Uterus (tissue), 4 donors: Measurements from ENCODE around the gene DUSP9. TPM values are rescaled to one million over a fixed set of nuclear protein-coding genes. Genes with fewer than 3 reads are reported as not detected.

ENCODE experiments used
- DNase-seq, 2 donors: peaks; one replicate each; pipeline ENCODE4 v3.0.0-alpha.2; 2019 to 2020
- H3K27ac ChIP-seq, 2 donors: fragments of 200-600 bp; sonication (generic); 1 replicate in 1 of 2; 2 replicates in 1 of 2; pipeline ENCODE4 v1.5.1; 2016 to 2018
- H3K27me3 ChIP-seq, 2 donors: fragments of 200-600 bp; sonication (generic); one replicate each; pipeline ENCODE4 v1.5.1; 2018 to 2019; ENCODE audit warnings: control low read depth in 1 of 2
- H3K36me3 ChIP-seq, 2 donors: fragments of 200-600 bp; sonication (generic); one replicate each; pipeline ENCODE4 v1.5.1; 2019; ENCODE audit warnings: control low read depth in 1 of 2
- H3K4me1 ChIP-seq, 2 donors: fragments of 200-600 bp; sonication (generic); one replicate each; pipeline ENCODE4 v1.5.1; 2018 to 2019; ENCODE audit warnings: control low read depth in 1 of 2
- H3K4me3 ChIP-seq, 2 donors: fragments of 200-600 bp; sonication (generic); 1 replicate in 1 of 2; 2 replicates in 1 of 2; pipeline ENCODE4 v1.5.1; 2018 to 2019; ENCODE audit warnings: mild to moderate bottlenecking in 1 of 2
- H3K9me3 ChIP-seq, 2 donors: fragments of 200-600 bp; sonication (generic); one replicate each; pipeline ENCODE4 v1.5.1; 2019; ENCODE audit warnings: control low read depth in 1 of 2
- CTCF ChIP-seq, 4 experiments: fragments of 200-600 bp in 2 of 4; fragments of 450-650 bp in 2 of 4; sonication (generic) in 2 of 4; IDR thresholded peaks; one replicate each; pipeline ENCODE4 v1.5.1; 2016 to 2019; ENCODE audit warnings: antibody characterized with exemption in 4 of 4, mild to moderate bottlenecking in 2 of 4, moderate library complexity in 1 of 4
- POLR2A ChIP-seq, 2 donors: fragments of 450-650 bp; IDR thresholded peaks; one replicate each; pipeline ENCODE4 v1.6.1; 2016; ENCODE audit warnings: antibody characterized with exemption in 2 of 2, mild to moderate bottlenecking in 1 of 2, moderate library complexity in 1 of 2
- intact Hi-C: fragments of 100-400 bp; cut with DNase I; formaldehyde crosslinking; loops from one replicate; pipeline ENCODE4 v1.15.1; 2023; ENCODE audit warnings: low total_unique reads
- total RNA-seq, 4 donors: library from RNA; depleted of rRNA in 3 of 4; stranded (reverse); fragments of >200 nt in 3 of 4; gene quantifications; one replicate each; pipeline versions ENCODE4 v1.1.0 to v1.2.4, GENCODE V29; 2014 to 2023
- donor health status: DM: yes; HTN: yes; CAD: no.

Gene DUSP9
- total RNA-seq, 4 donors from 2014 or later, result 0.21 TPM; not detected in 3

GRCh38 chrX:153649915-153650782 lies 3.1 kb downstream of the DUSP9 start:
- Histone ChIP-seq H3K27me3 (peaks cover 0 to 12% of the 10 kb centered on the region in 2 donors), H3K27ac (no peak overlapping the region), H3K9me3 (no peaks in the 10 kb centered on the region), H3K4me1 (peaks cover 0 to 4% of the 10 kb centered on the region in 2 donors), H3K4me3 (no peak overlapping the region), H3K36me3 (no peaks in the 10 kb centered on the region)
- DNase-seq, result peak in 1 of 2 donors; percentile 8
- intact Hi-C loops, result no loop called here
- TF ChIP-seq POLR2A (IDR thresholded peaks at IDR 0.05) (no peak), CTCF (IDR thresholded peaks at IDR 0.05) (no peak)

- Histone ChIP-seq H3K27ac (no peak overlapping the region), H3K4me1 (peaks cover 0 to 4% of the 10 kb centered on the region in 2 donors), H3K36me3 (no peaks in the 10 kb centered on the region), H3K4me3 (no peak overlapping the region), H3K9me3 (no peaks in the 10 kb centered on the region), H3K27me3 (peaks cover 0 to 5% of the 10 kb centered on the region in 2 donors)
- no peak for DNase-seq
- intact Hi-C loops, result no loop called here
- no peak for TF ChIP-seq POLR2A (IDR thresholded peaks at IDR 0.05)
- TF ChIP-seq CTCF (IDR thresholded peaks at IDR 0.05), result no peak
These were observed 4.0 kb downstream of the DUSP9 start for GRCh38 chrX:153650959-153651358.

- Histone ChIP-seq H3K9me3 (no peaks in the 10 kb centered on the region), H3K36me3 (no peaks in the 10 kb centered on the region), H3K27ac (no peak overlapping the region), H3K4me1 (peaks cover 0 to 4% of the 10 kb centered on the region in 2 donors), H3K27me3 (peaks cover 0 to 5% of the 10 kb centered on the region in 2 donors), H3K4me3 (no peak overlapping the region)
- intact Hi-C loops, result no loop called here
- TF ChIP-seq POLR2A (IDR thresholded peaks at IDR 0.05) (no peak), CTCF (IDR thresholded peaks at IDR 0.05) (no peak)
- DNase-seq, result peak in 1 of 2 donors; percentile 8
These were observed 4.6 kb downstream of the DUSP9 start for GRCh38 chrX:153651540-153652079.

GRCh38 chrX:153653556-153653955 lies 6.6 kb downstream of the DUSP9 start:
- H3K4me1 ChIP-seq, result no peaks in the 10 kb centered on the region
- H3K4me3 ChIP-seq, result no peak overlapping the region
- TF ChIP-seq CTCF (IDR thresholded peaks at IDR 0.05), result no peak
- no peak for TF ChIP-seq POLR2A (IDR thresholded peaks at IDR 0.05)
- H3K9me3 ChIP-seq, result no peaks in the 10 kb centered on the region
- no peak for DNase-seq
- H3K27me3 ChIP-seq, result no peaks in the 10 kb centered on the region
- H3K36me3 ChIP-seq, result no peaks in the 10 kb centered on the region
- H3K27ac ChIP-seq, result no peak overlapping the region
- intact Hi-C loops, result no loop called here

- H3K9me3 ChIP-seq, result no peaks in the 10 kb centered on the region
- H3K27ac ChIP-seq, result no peak overlapping the region
- H3K36me3 ChIP-seq, result no peaks in the 10 kb centered on the region
- peak in 1 of 2 donors; percentile 6 for DNase-seq
- H3K4me1 ChIP-seq, result no peaks in the 10 kb centered on the region
- intact Hi-C loops, result no loop called here
- H3K27me3 ChIP-seq, result peaks cover 0 to 10% of the 10 kb centered on the region in 2 donors
- TF ChIP-seq POLR2A (IDR thresholded peaks at IDR 0.05), result no peak
- TF ChIP-seq CTCF (IDR thresholded peaks at IDR 0.05), result no peak
- no peak overlapping the region for H3K4me3 ChIP-seq
These were observed 10.2 kb downstream of the DUSP9 start for GRCh38 chrX:153657161-153657560.
